Esophagus squamous epithelium (tissue), 5 donors: Measurements from ENCODE around the gene SMCP. TPM values are rescaled to one million over a fixed set of nuclear protein-coding genes. Genes with fewer than 3 reads are reported as not detected.
A peak's percentile ranks its signal among the peaks of the same experiment; 100 is the strongest.

Experiments
- DNase-seq: peaks from one replicate; lab custom pipeline; 2025; lab: John Stamatoyannopoulos, UW
- H3K27ac ChIP-seq, 4 donors: fragments of 200-600 bp; sonication (generic); one replicate each; pipeline ENCODE4 v1.5.1; 2016 to 2019; ENCODE audit warnings: mild to moderate bottlenecking in 1 of 4
- H3K27me3 ChIP-seq, 4 donors: fragments of 200-600 bp; sonication (generic); 1 replicate in 3 of 4; 2 replicates in 1 of 4; pipeline versions ENCODE4 v1.5.1 to v1.6.0; 2017 to 2021; ENCODE audit warnings: antibody characterized with exemption in 1 of 4
- H3K36me3 ChIP-seq, 3 donors: fragments of 200-600 bp; sonication (generic); one replicate each; pipeline ENCODE4 v1.5.1; 2016 to 2019
- H3K4me1 ChIP-seq, 3 donors: fragments of 200-600 bp; sonication (generic); one replicate each; pipeline ENCODE4 v1.5.1; 2017 to 2019
- H3K4me3 ChIP-seq, 4 donors: fragments of 200-600 bp; sonication (generic); 1 replicate in 3 of 4; 2 replicates in 1 of 4; pipeline ENCODE4 v1.5.1; 2016 to 2019; ENCODE audit warnings: mild to moderate bottlenecking in 2 of 4, moderate library complexity in 1 of 4
- H3K9me3 ChIP-seq, 3 donors: fragments of 200-600 bp; sonication (generic); one replicate each; pipeline ENCODE4 v1.5.1; 2016 to 2019
- CTCF ChIP-seq, 6 experiments: fragments of 450-650 bp in 4 of 6; fragments of 200-600 bp in 2 of 6; sonication (generic) in 2 of 6; IDR thresholded peaks; one replicate each; pipeline ENCODE4 v1.5.1; 2016 to 2019; ENCODE audit warnings: antibody characterized with exemption in 6 of 6, mild to moderate bottlenecking in 4 of 6, moderate library complexity in 4 of 6
- POLR2A ChIP-seq, 4 donors: fragments of 450-650 bp; IDR thresholded peaks; one replicate each; pipeline ENCODE4 v1.6.1; 2017; ENCODE audit warnings: antibody characterized with exemption in 4 of 4, mild to moderate bottlenecking in 4 of 4, moderate library complexity in 3 of 4
- WGBS, 2 donors: methylation state at CpG; one replicate each; pipeline ENCODE4 v1.1.5; 2018; 5-methylcytosine and 5-hydroxymethylcytosine counted together
- intact Hi-C: fragments of 100-400 bp; cut with DNase I; formaldehyde crosslinking; loops from one replicate; pipeline ENCODE4 v1.15.0; 2022
- total RNA-seq, 4 donors: library from RNA; depleted of rRNA; stranded (reverse); fragments of >200 nt; gene quantifications; one replicate each; pipeline ENCODE4 v1.1.0, GENCODE V29; 2016
- donor health status: DM: yes; HTN: yes; CAD: no.

SMCP gene
- not detected for total RNA-seq

DNA sequence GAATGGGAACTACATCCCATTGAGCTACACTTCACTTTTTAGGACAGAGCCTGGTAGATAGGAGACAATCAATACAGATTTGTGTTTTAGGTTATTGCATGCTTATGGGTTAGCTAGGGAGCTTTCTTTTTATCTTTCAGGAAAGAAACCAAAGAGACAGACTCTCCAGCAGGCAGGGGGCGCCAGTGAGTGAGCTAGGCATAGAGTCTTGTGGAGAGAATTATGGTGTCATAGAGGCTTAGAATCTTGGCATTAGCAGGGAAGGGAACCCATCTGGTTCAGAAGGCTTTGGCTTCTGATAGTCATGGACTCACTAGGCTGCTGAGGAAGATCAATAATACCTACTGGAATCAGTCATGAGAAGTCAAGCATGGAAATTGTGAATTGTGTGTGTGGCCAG lies at the start of gene SMCP:
TSS of gene SMCP (plus strand) at position 281 of the 400 bp plus-strand sequence. CDS start 6,101 bp downstream, outside the sequence.
- Histone ChIP-seq H3K27me3 (no peaks in the 10 kb centered on the region), H3K4me1 (peaks cover 0 to 31% (median 5%) of the 10 kb centered on the region in 3 donors), H3K9me3 (no peaks in the 10 kb centered on the region), H3K27ac (peak within 1 kb of the TSS in 2 of 4 donors; percentile 81 to 85), H3K36me3 (no peaks in the 10 kb centered on the region), H3K4me3 (no peak within 1 kb of the TSS)
- TF ChIP-seq POLR2A (IDR thresholded peaks at IDR 0.05) (no peak), CTCF (IDR thresholded peaks at IDR 0.05) (peak in 4 of 6 experiments; percentile 13 to 62 (median 31))
- intact Hi-C loops = no loop called here
- WGBS, 2 donors = 22 to 30% methylated on average over 1 of the region's 1 CpG
- no peak for DNase-seq

GRCh38 chr1:152836870-152837269 lies 41.3 kb upstream of the SMCP start:
- intact Hi-C loops = no loop called here
- Histone ChIP-seq H3K9me3 (no peaks in the 10 kb centered on the region), H3K27me3 (no peaks in the 10 kb centered on the region), H3K4me3 (no peak overlapping the region), H3K36me3 (no peaks in the 10 kb centered on the region), H3K4me1 (no peaks in the 10 kb centered on the region), H3K27ac (no peak overlapping the region)
- DNase-seq = no peak
- WGBS, 2 donors = 28 to 40% methylated on average over 2 of the region's 2 CpGs
- TF ChIP-seq CTCF (IDR thresholded peaks at IDR 0.05) = no peak
- TF ChIP-seq POLR2A (IDR thresholded peaks at IDR 0.05) = no peak

- Histone ChIP-seq H3K36me3 (no peaks in the 10 kb centered on the region), H3K4me3 (no peak within 1 kb of the TSS), H3K27ac (no peak within 1 kb of the TSS), H3K4me1 (no peaks in the 10 kb centered on the region), H3K9me3 (no peaks in the 10 kb centered on the region), H3K27me3 (no peaks in the 10 kb centered on the region)
- intact Hi-C loops = no loop called here
- DNase-seq = no peak
- no peak for TF ChIP-seq CTCF (IDR thresholded peaks at IDR 0.05)
- TF ChIP-seq POLR2A (IDR thresholded peaks at IDR 0.05) = no peak
- 47% methylated on average over 2 of the region's 3 CpGs; no CpG with 5 or more reads in 1 of the 2 donors for WGBS, 2 donors
These were observed 35.6 kb upstream of the SMCP start, which contains the start of gene LCE6A for GRCh38 chr1:152842556-152842955. Gene LCE6A, plus strand, starts transcription at chr1:152842856. Its CDS starts 665 bp downstream, at chr1:152843521.

- WGBS, 2 donors = 41 to 79% methylated on average over 2 of the region's 2 CpGs
- no peaks in the 10 kb centered on the region for H3K4me1 ChIP-seq
- no peak for DNase-seq
- H3K27ac ChIP-seq = no peak overlapping the region
- TF ChIP-seq CTCF (IDR thresholded peaks at IDR 0.05) (no peak), POLR2A (IDR thresholded peaks at IDR 0.05) (no peak)
- intact Hi-C loops = no loop called here
- H3K27me3 ChIP-seq = no peaks in the 10 kb centered on the region
- H3K36me3 ChIP-seq = no peaks in the 10 kb centered on the region
- no peaks in the 10 kb centered on the region for H3K9me3 ChIP-seq
- no peak overlapping the region for H3K4me3 ChIP-seq
These were observed 22.5 kb upstream of the SMCP start for GRCh38 chr1:152855661-152856060.

DNA sequence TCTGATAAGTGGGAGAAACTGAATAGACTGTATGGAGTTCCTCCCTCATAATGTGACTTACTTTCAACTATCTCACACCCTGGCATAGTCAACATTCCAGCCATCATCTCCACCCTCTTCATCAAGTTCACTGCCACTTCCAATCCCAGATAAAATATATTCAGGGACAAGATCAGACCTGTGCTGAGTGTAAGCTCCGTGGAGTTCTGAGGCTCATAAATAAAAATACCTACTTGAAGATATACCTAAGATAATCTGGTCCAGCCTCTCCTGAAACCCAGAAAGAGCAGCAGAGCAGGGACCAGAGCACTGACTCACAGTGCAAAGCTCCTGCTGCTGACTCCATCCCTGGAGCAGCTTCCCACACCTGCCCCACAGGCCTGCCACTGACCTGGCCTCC lies 20.1 kb upstream of the SMCP start:
- Histone ChIP-seq H3K9me3 (no peaks in the 10 kb centered on the region), H3K27ac (no peak overlapping the region), H3K36me3 (no peaks in the 10 kb centered on the region), H3K4me1 (peaks cover 0 to 3% (median 0%) of the 10 kb centered on the region in 3 donors), H3K4me3 (no peak overlapping the region), H3K27me3 (no peaks in the 10 kb centered on the region)
- no peak for DNase-seq
- intact Hi-C loops = no loop called here
- TF ChIP-seq POLR2A (IDR thresholded peaks at IDR 0.05) = no peak
- no peak for TF ChIP-seq CTCF (IDR thresholded peaks at IDR 0.05)
- WGBS, 2 donors = 13 to 40% methylated on average over 1 of the region's 1 CpG
